G401.6 (cell line): ENCODE data around the gene PLEKHH3.
A peak's percentile ranks its signal among the peaks of the same experiment; 100 is the strongest.

Source experiments
- FAIRE-seq: peaks from 2 replicates; lab custom pipeline; 2012; peaks lifted over from hg19 to GRCh38; lab: Jason Lieb, UNC

PLEKHH3 gene

GRCh38 chr17:42685831-42686230 is 9.0 kb upstream of the PLEKHH3 start:
- FAIRE-seq, result no peak

- no peak for FAIRE-seq
These were observed 8.2 kb upstream of the PLEKHH3 start for GRCh38 chr17:42684929-42685556.

GRCh38 chr17:42683407-42684034 is 6.7 kb upstream of the PLEKHH3 start:
- FAIRE-seq, result no peak

- no peak for FAIRE-seq
These were observed 6.1 kb upstream of the PLEKHH3 start for GRCh38 chr17:42682722-42683403.

GRCh38 chr17:42681976-42682721 is 5.4 kb upstream of the PLEKHH3 start, which contains the start of gene CNTNAP1:
CNTNAP1 (plus strand) TSS chr17:42682531; CDS start chr17:42682830, 299 bp downstream.
- peak; percentile 87 for FAIRE-seq

GRCh38 chr17:42680331-42680808 is 3.6 kb upstream of the PLEKHH3 start:
- no peak for FAIRE-seq

- no peak for FAIRE-seq
These were observed 2.9 kb upstream of the PLEKHH3 start for GRCh38 chr17:42679492-42680330.

GRCh38 chr17:42678951-42679491 is 2.2 kb upstream of the PLEKHH3 start:
- FAIRE-seq, result no peak

- FAIRE-seq, result peak; percentile 41
These were observed 1.4 kb upstream of the PLEKHH3 start for GRCh38 chr17:42677921-42678781.

- peak; percentile 97 for FAIRE-seq
These were observed 441 bp upstream of the PLEKHH3 start for GRCh38 chr17:42677012-42677857.

GRCh38 chr17:42675965-42676423 is 800 bp downstream of the PLEKHH3 start:
- no peak for FAIRE-seq

GRCh38 chr17:42675348-42675964 is 1.3 kb downstream of the PLEKHH3 start:
- no peak for FAIRE-seq

- FAIRE-seq, result no peak
These were observed 1.9 kb downstream of the PLEKHH3 start for GRCh38 chr17:42674755-42675347.

- no peak for FAIRE-seq
These were observed 2.7 kb downstream of the PLEKHH3 start for GRCh38 chr17:42673885-42674754.

- no peak for FAIRE-seq
These were observed 3.4 kb downstream of the PLEKHH3 start for GRCh38 chr17:42673266-42673884.

GRCh38 chr17:42672038-42672437 is 4.8 kb downstream of the PLEKHH3 start:
- FAIRE-seq, result no peak
